Endothelial cell of umbilical vein (primary cell): ENCODE measurements around the gene CNGB1. TPM values are rescaled to one million over a fixed set of nuclear protein-coding genes. Genes with fewer than 3 reads are reported as not detected.

ENCODE experiments used
- BruUV-seq: library from RNA; stranded (reverse); fragments of 400-500 nt; replicated peaks from 2 replicates; lab custom pipeline; 2021; lab: Mats Ljungman, UMichigan
- CTCF ChIA-PET: fragments of 300-600, 350-600 bp; sonication (Branson Sonifier 250); formaldehyde crosslinking; loops from one replicate; lab custom pipeline; 2021; ENCODE audit warnings: antibody characterized with exemption, inconsistent platforms; lab: Charles Lee
- POLR2A ChIA-PET: fragments of 300-600, 350-600 bp; sonication (Branson Sonifier 250); formaldehyde crosslinking; loops from one replicate; lab custom pipeline; 2021; ENCODE audit warnings: antibody characterized with exemption, inconsistent platforms; lab: Charles Lee
- DNase-seq: peaks from one replicate; pipeline ENCODE4 v3.0.0-alpha.2; 2011; ENCODE audit warnings: low read depth, low spot score
- FAIRE-seq: peaks from 2 replicates; lab custom pipeline; 2011; peaks lifted over from hg19 to GRCh38; lab: Jason Lieb, UNC
- H2AFZ ChIP-seq: 2 replicates; pipeline ENCODE4 v1.6.0; 2012; ENCODE audit warnings: low read depth, low read length, control low read depth, inconsistent platforms
- H3K27ac ChIP-seq: 2 replicates; pipeline ENCODE4 v1.5.1; 2011; ENCODE audit warnings: low read depth, mild to moderate bottlenecking, control low read depth, low read length, moderate library complexity; ENCODE audit not compliant: insufficient read depth
- H3K27me3 ChIP-seq, 2 experiments: 2 replicates each; pipeline versions ENCODE4 v1.6.0 to v1.6.1; 2011; ENCODE audit warnings: low read length in 2 of 2, mixed read lengths in 1 of 2; ENCODE audit not compliant: control insufficient read depth in 2 of 2, insufficient read depth in 2 of 2
- H3K36me3 ChIP-seq, 2 experiments: 2 replicates in 1 of 2; 3 replicates in 1 of 2; pipeline ENCODE4 v1.5.1; 2011; ENCODE audit warnings: low read length in 2 of 2, mild to moderate bottlenecking in 1 of 2, moderate library complexity in 1 of 2; ENCODE audit not compliant: control insufficient read depth in 2 of 2, insufficient read depth in 2 of 2; ENCODE audit errors: extremely low read depth in 1 of 2
- H3K4me1 ChIP-seq: 3 replicates; pipeline ENCODE4 v1.5.1; 2011; ENCODE audit warnings: mild to moderate bottlenecking, low read length; ENCODE audit not compliant: control insufficient read depth, insufficient read depth; ENCODE audit errors: extremely low read depth
- H3K4me2 ChIP-seq: 2 replicates; pipeline ENCODE4 v1.6.1; 2011; ENCODE audit warnings: low read length, control low read depth, mixed read lengths; ENCODE audit not compliant: insufficient read depth
- H3K4me3 ChIP-seq, 3 experiments: fragments of 200-600 bp in 1 of 3; sonication (generic), shearing (Covaris generic) in 1 of 3; replicated peaks in 1 of 3; 2 replicates each; pipeline ENCODE4 v1.5.1; 2011 to 2016; ENCODE audit warnings: control low read depth in 3 of 3, low read length in 3 of 3, mild to moderate bottlenecking in 2 of 3, inconsistent platforms in 1 of 3, low read depth in 1 of 3, moderate library complexity in 1 of 3; ENCODE audit not compliant: insufficient read depth in 1 of 3
- H3K79me2 ChIP-seq: 2 replicates; pipeline ENCODE4 v1.6.0; 2012; ENCODE audit warnings: low read length, inconsistent platforms; ENCODE audit not compliant: control insufficient read depth, insufficient read depth
- H3K9ac ChIP-seq: replicated peaks from 2 replicates; pipeline ENCODE3; 2011; ENCODE audit warnings: low read length, control low read depth; ENCODE audit not compliant: insufficient read depth; ENCODE audit errors: extremely low read depth
- H3K9me1 ChIP-seq: replicated peaks from 3 replicates; pipeline ENCODE4 v1.6.0; 2011; ENCODE audit warnings: mild to moderate bottlenecking, low read length; ENCODE audit not compliant: control insufficient read depth, insufficient read depth; ENCODE audit errors: extremely low read depth
- H3K9me3 ChIP-seq: replicated peaks from 2 replicates; pipeline ENCODE4 v1.5.1; 2012; ENCODE audit warnings: low read length, inconsistent platforms; ENCODE audit not compliant: control insufficient read depth, insufficient read depth
- H4K20me1 ChIP-seq: replicated peaks from 2 replicates; pipeline ENCODE3; 2011; ENCODE audit warnings: mild to moderate bottlenecking, low read length; ENCODE audit not compliant: control insufficient read depth, insufficient read depth; ENCODE audit errors: extremely low read depth
- EZH2 ChIP-seq: IDR thresholded peaks from 2 replicates; pipeline ENCODE4 v1.6.1; 2012; ENCODE audit warnings: borderline replicate concordance, low read depth, mild to moderate bottlenecking, moderate library complexity, low read length, inconsistent platforms; ENCODE audit not compliant: severe bottlenecking
- FOS ChIP-seq: IDR thresholded peaks from 2 replicates; pipeline ENCODE4 v1.6.1; 2011; ENCODE audit warnings: mild to moderate bottlenecking, low read length, moderate library complexity, borderline replicate concordance; ENCODE audit not compliant: insufficient read depth
- GATA2 ChIP-seq: IDR thresholded peaks from 2 replicates; pipeline ENCODE4 v1.7.0; 2011; ENCODE audit warnings: low read depth, mild to moderate bottlenecking, moderate library complexity, mixed read lengths, low read length; ENCODE audit not compliant: insufficient read length, insufficient read depth
- JUN ChIP-seq: IDR thresholded peaks from 2 replicates; pipeline ENCODE4 v1.6.1; 2011; ENCODE audit warnings: borderline replicate concordance, low read depth; ENCODE audit not compliant: insufficient read length, insufficient read depth
- MYC ChIP-seq: IDR thresholded peaks from one replicate; pipeline ENCODE4 v1.6.1; 2011; ENCODE audit warnings: mild to moderate bottlenecking, low read depth, low read length
- POLR2A ChIP-seq: IDR thresholded peaks from 2 replicates; pipeline ENCODE4 v1.6.1; 2012; ENCODE audit warnings: low read depth, mild to moderate bottlenecking, control low read depth, low read length
- POLR2AphosphoS5 ChIP-seq: IDR thresholded peaks from 2 replicates; pipeline ENCODE4 v1.6.1; 2012; ENCODE audit warnings: low read depth, mild to moderate bottlenecking, control low read depth, low read length, moderate library complexity; ENCODE audit not compliant: insufficient read depth
- dilution Hi-C: fragments of 300-500 bp; cut with MboI; formaldehyde crosslinking; loops from one replicate; pipeline ENCODE4 v1.15.0; 2019; ENCODE audit warnings: low sequenced_read_pairs; ENCODE audit not compliant: extremely low pct_ligation_motif_present
- intact Hi-C: fragments of 100-400 bp; cut with micrococcal nuclease; formaldehyde crosslinking; loops from one replicate; pipeline ENCODE4 v1.10.0; 2022
- polyA plus RNA-seq, 4 experiments: library from polyadenylated mRNA; depleted of rRNA in 3 of 4; stranded (reverse) in 3 of 4; unstranded in 1 of 4; fragments of >200 nt; gene quantifications; 2 replicates each; pipeline versions ENCODE4 v1.2.1 to v1.2.3, GENCODE V29; 2011 to 2012; ENCODE audit warnings: missing spikeins in 1 of 4
- total RNA-seq: library from RNA; stranded (reverse); gene quantifications from 2 replicates; pipeline ENCODE4 v1.2.3, GENCODE V29; 2021
- TF ChIP-seq, protein P1 (sequence below): IDR thresholded peaks from 2 replicates; pipeline ENCODE4 v1.6.1; 2011; ENCODE audit not compliant: insufficient read depth, insufficient read length
- TF ChIP-seq, protein P2 (sequence below), 2 donors: IDR thresholded peaks; 1 replicate in 1 of 2; 2 replicates in 1 of 2; pipeline ENCODE4 v1.5.1; 2011; ENCODE audit warnings: low read length in 2 of 2, mild to moderate bottlenecking in 2 of 2, moderate library complexity in 2 of 2, control low read depth in 1 of 2, inconsistent platforms in 1 of 2, low read depth in 1 of 2; ENCODE audit not compliant: insufficient read depth in 1 of 2; ENCODE audit errors: extremely low read depth in 1 of 2

CNGB1 gene
- total and polyA plus RNA-seq, 2 donors (not counting 3 experiments of a cell fraction or from before 2014, with no cell fraction given), result not detected

DNA sequence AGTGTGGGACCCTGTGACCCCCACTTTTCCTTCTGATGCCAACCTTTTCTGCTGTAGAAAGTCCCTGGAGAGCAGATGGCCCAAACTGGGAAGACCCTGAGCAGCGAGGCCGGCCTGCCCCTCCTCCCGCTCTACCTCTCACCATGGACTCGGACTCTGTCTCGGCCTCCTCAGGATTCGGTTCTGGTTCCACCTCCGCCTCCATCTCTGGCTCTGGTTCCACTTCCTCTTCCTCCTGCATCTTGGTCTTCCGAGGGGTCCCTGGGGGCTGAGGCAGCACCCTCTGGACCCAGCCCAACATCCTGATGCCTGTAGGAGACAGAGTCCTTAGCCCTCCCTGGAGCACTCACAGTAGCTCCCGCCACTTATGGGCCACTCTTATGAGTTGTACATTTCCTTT lies 3.9 kb downstream of the CNGB1 start:
- no TSS peak for BruUV-seq
- no peak for DNase-seq
- no peak overlapping the region for H3K4me3 ChIP-seq
- no peak overlapping the region for H2AFZ ChIP-seq
- no peak overlapping the region for H3K27ac ChIP-seq
- intact Hi-C loops, result no loop called here
- ChIA-PET CTCF (interaction anchor here (1.1 to 1.4 kb wide), 3 partner anchors 10 to 38 kb away, joined by 3 to 4 read pairs (median 3); no protein-coding TSS in a partner anchor), POLR2A (no interaction called here)
- TF ChIP-seq POLR2A, result no peak
- TF ChIP-seq FOS, result no peak
- no peak for TF ChIP-seq GATA2
- no peak for TF ChIP-seq POLR2AphosphoS5
- no peak for TF ChIP-seq EZH2
- no peak for TF ChIP-seq MYC
- no peak for TF ChIP-seq JUN
- TF ChIP-seq, protein P1, sequence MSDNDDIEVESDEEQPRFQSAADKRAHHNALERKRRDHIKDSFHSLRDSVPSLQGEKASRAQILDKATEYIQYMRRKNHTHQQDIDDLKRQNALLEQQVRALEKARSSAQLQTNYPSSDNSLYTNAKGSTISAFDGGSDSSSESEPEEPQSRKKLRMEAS, result no peak
- TF ChIP-seq, protein P2, sequence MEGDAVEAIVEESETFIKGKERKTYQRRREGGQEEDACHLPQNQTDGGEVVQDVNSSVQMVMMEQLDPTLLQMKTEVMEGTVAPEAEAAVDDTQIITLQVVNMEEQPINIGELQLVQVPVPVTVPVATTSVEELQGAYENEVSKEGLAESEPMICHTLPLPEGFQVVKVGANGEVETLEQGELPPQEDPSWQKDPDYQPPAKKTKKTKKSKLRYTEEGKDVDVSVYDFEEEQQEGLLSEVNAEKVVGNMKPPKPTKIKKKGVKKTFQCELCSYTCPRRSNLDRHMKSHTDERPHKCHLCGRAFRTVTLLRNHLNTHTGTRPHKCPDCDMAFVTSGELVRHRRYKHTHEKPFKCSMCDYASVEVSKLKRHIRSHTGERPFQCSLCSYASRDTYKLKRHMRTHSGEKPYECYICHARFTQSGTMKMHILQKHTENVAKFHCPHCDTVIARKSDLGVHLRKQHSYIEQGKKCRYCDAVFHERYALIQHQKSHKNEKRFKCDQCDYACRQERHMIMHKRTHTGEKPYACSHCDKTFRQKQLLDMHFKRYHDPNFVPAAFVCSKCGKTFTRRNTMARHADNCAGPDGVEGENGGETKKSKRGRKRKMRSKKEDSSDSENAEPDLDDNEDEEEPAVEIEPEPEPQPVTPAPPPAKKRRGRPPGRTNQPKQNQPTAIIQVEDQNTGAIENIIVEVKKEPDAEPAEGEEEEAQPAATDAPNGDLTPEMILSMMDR (IDR thresholded peaks at IDR 0.05; ENCODE audit: extremely low read depth in 1 of 2, insufficient read depth in 1 of 2, low read depth in 1 of 2, low read length in 2 of 2), result no peak
- dilution Hi-C loops, result no loop called here
- H3K36me3 ChIP-seq, result no peaks in the 10 kb centered on the region
- H3K4me2 ChIP-seq, result no peak overlapping the region
- no peak for FAIRE-seq
- no peaks in the 10 kb centered on the region for H3K79me2 ChIP-seq
- H3K27me3 ChIP-seq, result no peaks in the 10 kb centered on the region
- H3K9me3 ChIP-seq, result no peaks in the 10 kb centered on the region
- no peaks in the 10 kb centered on the region for H3K9me1 ChIP-seq
- no peaks in the 10 kb centered on the region for H3K4me1 ChIP-seq
- no peaks in the 10 kb centered on the region for H4K20me1 ChIP-seq
- no peak overlapping the region for H3K9ac ChIP-seq
